A673 (cell line): ENCODE results near the gene MS4A15.

ENCODE experiments used
- CTCF ChIP-seq: fragments of 300-800, 200-600 bp; sonication (generic); conservative IDR thresholded peaks from 2 replicates; pipeline ENCODE4 v1.5.1; 2017; ENCODE audit warnings: low read depth, mild to moderate bottlenecking, antibody characterized with exemption, low read length, moderate library complexity, mixed read lengths
- EZH2 ChIP-seq: fragments of 200-600 bp; sonication (generic); IDR thresholded peaks from 2 replicates; pipeline ENCODE4 v1.6.1; 2017; ENCODE audit warnings: borderline replicate concordance, low read depth, mild to moderate bottlenecking, mixed read lengths, antibody characterized with exemption, low read length; ENCODE audit not compliant: poor library complexity, severe bottlenecking

DNA sequence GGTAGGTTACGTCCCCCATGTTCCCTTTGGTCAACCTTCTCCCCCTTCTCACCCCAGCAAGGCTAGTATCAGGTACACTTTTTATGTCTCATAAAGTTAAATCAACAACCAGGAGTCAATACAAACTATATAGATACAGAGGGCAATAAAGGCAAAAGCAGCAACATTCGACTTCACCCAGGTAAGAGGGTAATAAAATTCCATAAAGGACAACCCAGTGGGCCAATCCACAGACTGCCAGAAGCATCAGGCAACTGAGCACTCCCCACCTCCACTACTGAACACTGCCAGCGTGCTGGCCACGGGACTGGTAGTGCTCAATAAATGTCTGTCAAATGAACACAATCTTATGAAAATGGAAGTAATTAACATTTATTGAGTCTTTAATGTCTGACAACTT is 37.3 kb upstream of the MS4A15 start:
- no peak for TF ChIP-seq CTCF
- no peak for TF ChIP-seq EZH2
